GM12864 (cell line): ENCODE results near the gene ZNF827.

Experiments used
- DNase-seq: peaks from one replicate; pipeline ENCODE4 v3.0.0-alpha.2; 2011; ENCODE audit warnings: low read depth
- H3K4me3 ChIP-seq: 2 replicates; pipeline ENCODE4 v1.5.1; 2011; ENCODE audit warnings: mild to moderate bottlenecking, low read depth, low read length, control low read depth
- TF ChIP-seq, protein P1 (sequence below): IDR thresholded peaks from 2 replicates; pipeline ENCODE4 v1.5.1; 2011; ENCODE audit warnings: low read depth, mild to moderate bottlenecking, moderate library complexity, low read length, control low read depth, inconsistent platforms; ENCODE audit errors: missing control alignments

ZNF827 gene

DNA sequence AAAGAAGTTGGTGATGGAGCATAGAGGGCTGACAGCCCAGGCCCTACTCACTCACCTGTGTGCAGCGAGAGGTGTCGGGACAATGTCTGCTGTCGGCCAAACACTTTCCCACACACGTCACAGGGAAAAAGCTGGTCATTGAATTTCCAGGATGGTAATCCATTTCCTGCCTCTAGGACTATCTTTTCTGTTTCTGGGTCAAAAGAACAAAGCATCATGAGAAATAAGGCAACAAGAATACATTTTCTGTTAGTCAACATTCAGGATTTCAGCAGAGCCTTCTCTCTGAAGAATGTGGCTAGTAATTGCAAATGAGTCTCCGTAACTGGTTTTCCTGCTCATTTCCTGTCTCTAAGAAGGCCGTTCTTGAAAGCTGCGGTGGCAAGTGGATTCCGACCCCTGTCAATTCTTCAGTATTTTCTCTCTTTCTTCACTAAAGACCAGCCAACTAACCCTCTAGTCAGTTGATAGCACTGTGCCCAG lies 159.3 kb downstream of the ZNF827 start:
- TF ChIP-seq, protein P1, sequence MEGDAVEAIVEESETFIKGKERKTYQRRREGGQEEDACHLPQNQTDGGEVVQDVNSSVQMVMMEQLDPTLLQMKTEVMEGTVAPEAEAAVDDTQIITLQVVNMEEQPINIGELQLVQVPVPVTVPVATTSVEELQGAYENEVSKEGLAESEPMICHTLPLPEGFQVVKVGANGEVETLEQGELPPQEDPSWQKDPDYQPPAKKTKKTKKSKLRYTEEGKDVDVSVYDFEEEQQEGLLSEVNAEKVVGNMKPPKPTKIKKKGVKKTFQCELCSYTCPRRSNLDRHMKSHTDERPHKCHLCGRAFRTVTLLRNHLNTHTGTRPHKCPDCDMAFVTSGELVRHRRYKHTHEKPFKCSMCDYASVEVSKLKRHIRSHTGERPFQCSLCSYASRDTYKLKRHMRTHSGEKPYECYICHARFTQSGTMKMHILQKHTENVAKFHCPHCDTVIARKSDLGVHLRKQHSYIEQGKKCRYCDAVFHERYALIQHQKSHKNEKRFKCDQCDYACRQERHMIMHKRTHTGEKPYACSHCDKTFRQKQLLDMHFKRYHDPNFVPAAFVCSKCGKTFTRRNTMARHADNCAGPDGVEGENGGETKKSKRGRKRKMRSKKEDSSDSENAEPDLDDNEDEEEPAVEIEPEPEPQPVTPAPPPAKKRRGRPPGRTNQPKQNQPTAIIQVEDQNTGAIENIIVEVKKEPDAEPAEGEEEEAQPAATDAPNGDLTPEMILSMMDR = no peak
- no peak for DNase-seq
- H3K4me3 ChIP-seq = no peak overlapping the region

DNA sequence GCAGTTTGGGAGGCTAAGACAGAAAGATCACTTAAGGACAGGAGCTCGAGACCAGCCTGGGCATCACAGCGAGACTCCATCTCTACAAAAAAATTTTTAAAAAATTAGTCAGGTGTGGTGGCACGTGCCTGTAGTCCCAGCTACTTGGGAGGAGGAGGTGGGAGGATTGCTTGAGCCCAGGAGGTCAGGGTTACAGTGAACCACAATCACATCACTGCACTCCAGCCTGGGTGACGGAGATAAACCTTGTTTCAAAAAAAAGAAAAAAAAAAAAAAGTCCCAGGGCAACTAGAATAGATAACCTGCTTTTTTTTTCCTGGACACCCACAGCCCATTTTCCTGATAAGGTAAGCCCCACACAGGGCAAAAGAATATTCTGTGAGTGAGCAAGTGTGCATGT lies 162.4 kb downstream of the ZNF827 start:
- TF ChIP-seq, protein P1 = no peak
- DNase-seq = no peak
- H3K4me3 ChIP-seq = no peak overlapping the region

GRCh38 chr4:145775406-145775805 lies 163.2 kb downstream of the ZNF827 start:
- TF ChIP-seq, protein P1 = peak; percentile 5
- DNase-seq = no peak
- no peak overlapping the region for H3K4me3 ChIP-seq

DNA sequence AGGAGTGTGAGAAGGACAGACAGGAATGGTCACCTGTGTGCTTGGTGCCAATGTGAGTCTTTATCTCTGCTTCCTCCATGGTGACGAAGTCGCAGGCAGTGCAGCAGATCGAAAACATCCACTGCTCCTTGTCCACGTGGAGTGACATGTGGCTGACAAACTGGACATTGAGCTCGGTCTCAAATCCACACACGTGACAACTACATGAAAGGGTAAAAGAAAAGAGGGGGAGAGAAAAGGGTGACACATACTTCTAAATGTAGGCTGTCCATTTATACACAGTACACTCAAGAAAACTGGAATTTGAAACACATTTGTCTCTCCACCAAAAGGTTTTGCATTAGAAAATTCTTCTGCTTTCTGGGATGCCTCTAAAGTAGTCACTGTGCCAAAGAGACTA lies 164.2 kb downstream of the ZNF827 start:
- TF ChIP-seq, protein P1 = no peak
- DNase-seq = no peak
- H3K4me3 ChIP-seq = no peak overlapping the region

- DNase-seq = peak; percentile 50
- H3K4me3 ChIP-seq = no peak overlapping the region
- TF ChIP-seq, protein P1 = no peak
These were observed 164.9 kb downstream of the ZNF827 start for GRCh38 chr4:145773581-145774234.

GRCh38 chr4:145772347-145772746 lies 166.3 kb downstream of the ZNF827 start:
- H3K4me3 ChIP-seq = no peak overlapping the region
- TF ChIP-seq, protein P1 = no peak
- no peak for DNase-seq

DNA sequence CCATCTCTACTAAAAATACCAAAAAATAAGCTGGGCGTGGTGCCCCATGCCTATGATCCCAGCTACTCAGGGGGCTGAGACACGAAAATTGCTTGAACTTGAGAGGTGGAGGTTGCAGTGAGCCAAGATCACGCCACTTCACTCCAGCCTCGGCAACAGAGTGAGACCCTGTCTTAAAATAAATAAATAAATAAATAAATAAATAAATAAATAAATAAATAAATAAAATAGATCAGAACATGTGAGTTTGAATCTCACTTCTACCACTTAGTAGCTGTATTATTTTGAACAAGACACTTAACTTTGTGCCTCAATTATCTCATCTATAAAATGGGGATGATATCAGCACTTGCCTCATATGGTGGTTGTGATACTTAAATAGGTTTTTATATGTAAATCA lies 168.5 kb downstream of the ZNF827 start:
- H3K4me3 ChIP-seq = no peak overlapping the region
- DNase-seq = no peak
- TF ChIP-seq, protein P1 = no peak
